ENCODE results near the gene NTN1. TPM values are rescaled to one million over a fixed set of nuclear protein-coding genes. Genes with fewer than 3 reads are reported as not detected.

Gene NTN1
- total and polyA plus RNA-seq, 3 experiments from 2014 or later: 0.24 to 0.33 TPM; not detected in 1

GRCh38 chr17:9199571-9200551, 178.6 kb downstream of the NTN1 start:
- ChIA-PET CTCF (no interaction called here), POLR2A (no interaction called here)
- H3K27ac Mint-ChIP-seq: no peak overlapping the region
- no peaks in the 10 kb centered on the region for H3K4me1 Mint-ChIP-seq
- Histone ChIP-seq H3K4me3 (ENCODE audit: low read length) (no peak overlapping the region), H3K27ac (ENCODE audit: low read depth, low read length) (no peak overlapping the region), H3K9me3 (ENCODE audit: low read length) (no peaks in the 10 kb centered on the region), H3K36me3 (ENCODE audit: insufficient read depth, low read length) (no peaks in the 10 kb centered on the region), H3K27me3 (ENCODE audit: insufficient read depth, low read length, poor library complexity, severe bottlenecking) (no peaks in the 10 kb centered on the region), H3K4me1 (ENCODE audit: insufficient read depth, low read length) (no peaks in the 10 kb centered on the region)
- H3K27me3 Mint-ChIP-seq: peaks cover 24 to 25% of the 10 kb centered on the region in 2 donors
- no peaks in the 10 kb centered on the region for H3K9me3 Mint-ChIP-seq
- peak in 1 of 5 donors; percentile 21 for DNase-seq
- H3K36me3 Mint-ChIP-seq: no peaks in the 10 kb centered on the region
- H3K4me3 Mint-ChIP-seq: no peak overlapping the region

- Histone ChIP-seq H3K9me3 (ENCODE audit: low read length) (no peaks in the 10 kb centered on the region), H3K4me1 (ENCODE audit: insufficient read depth, low read length) (no peaks in the 10 kb centered on the region), H3K4me3 (ENCODE audit: low read length) (no peak overlapping the region), H3K27ac (ENCODE audit: low read depth, low read length) (no peak overlapping the region), H3K36me3 (ENCODE audit: insufficient read depth, low read length) (no peaks in the 10 kb centered on the region), H3K27me3 (ENCODE audit: insufficient read depth, low read length, poor library complexity, severe bottlenecking) (no peaks in the 10 kb centered on the region)
- DNase-seq: peak in 1 of 5 donors; percentile 23
- no peaks in the 10 kb centered on the region for H3K36me3 Mint-ChIP-seq
- H3K4me1 Mint-ChIP-seq: no peaks in the 10 kb centered on the region
- peaks cover 26 to 30% of the 10 kb centered on the region in 2 donors for H3K27me3 Mint-ChIP-seq
- ChIA-PET POLR2A (no interaction called here), CTCF (no interaction called here)
- peaks cover 0 to 1% (median 0%) of the 10 kb centered on the region in 5 donors for H3K9me3 Mint-ChIP-seq
- no peak overlapping the region for H3K4me3 Mint-ChIP-seq
- no peak overlapping the region for H3K27ac Mint-ChIP-seq
Observed at GRCh38 chr17:9200699-9201359, 179.5 kb downstream of the NTN1 start.

GRCh38 chr17:9202532-9202931, 181.2 kb downstream of the NTN1 start:
- H3K36me3 Mint-ChIP-seq: no peaks in the 10 kb centered on the region
- peaks cover 29 to 36% of the 10 kb centered on the region in 2 donors for H3K27me3 Mint-ChIP-seq
- Histone ChIP-seq H3K27ac (ENCODE audit: low read depth, low read length) (no peak overlapping the region), H3K27me3 (ENCODE audit: insufficient read depth, low read length, poor library complexity, severe bottlenecking) (no peaks in the 10 kb centered on the region), H3K36me3 (ENCODE audit: insufficient read depth, low read length) (no peaks in the 10 kb centered on the region), H3K4me3 (ENCODE audit: low read length) (no peak overlapping the region), H3K4me1 (ENCODE audit: insufficient read depth, low read length) (no peaks in the 10 kb centered on the region), H3K9me3 (ENCODE audit: low read length) (no peaks in the 10 kb centered on the region)
- ChIA-PET POLR2A (no interaction called here), CTCF (no interaction called here)
- peaks cover 0 to 2% (median 0%) of the 10 kb centered on the region in 5 donors for H3K9me3 Mint-ChIP-seq
- DNase-seq: no peak
- H3K27ac Mint-ChIP-seq: no peak overlapping the region
- no peaks in the 10 kb centered on the region for H3K4me1 Mint-ChIP-seq
- no peak overlapping the region for H3K4me3 Mint-ChIP-seq

- H3K4me3 Mint-ChIP-seq: no peak overlapping the region
- POLR2A ChIA-PET: no interaction called here
Observed at GRCh38 chr17:9203771-9204425, 182.6 kb downstream of the NTN1 start.

GRCh38 chr17:9204637-9205329, 183.5 kb downstream of the NTN1 start:
- no peaks in the 10 kb centered on the region for H3K4me1 Mint-ChIP-seq
- ChIA-PET CTCF (no interaction called here), POLR2A (no interaction called here)
- H3K4me3 ChIP-seq (ENCODE audit: low read length): no peak overlapping the region
- peaks cover 16 to 27% of the 10 kb centered on the region in 2 donors for H3K27me3 Mint-ChIP-seq
- no peaks in the 10 kb centered on the region for H3K27me3 ChIP-seq (ENCODE audit: insufficient read depth, low read length, poor library complexity, severe bottlenecking)
- no peak for DNase-seq
- no peaks in the 10 kb centered on the region for H3K4me1 ChIP-seq (ENCODE audit: insufficient read depth, low read length)
- H3K36me3 ChIP-seq (ENCODE audit: insufficient read depth, low read length): no peaks in the 10 kb centered on the region
- no peaks in the 10 kb centered on the region for H3K9me3 ChIP-seq (ENCODE audit: low read length)
- H3K27ac Mint-ChIP-seq: no peak overlapping the region
- peaks cover 0 to 2% (median 0%) of the 10 kb centered on the region in 5 donors for H3K9me3 Mint-ChIP-seq
- H3K4me3 Mint-ChIP-seq: no peak overlapping the region
- no peak overlapping the region for H3K27ac ChIP-seq (ENCODE audit: low read depth, low read length)
- no peaks in the 10 kb centered on the region for H3K36me3 Mint-ChIP-seq

More at GRCh38 chr17:9203771-9204425, 182.6 kb downstream of the NTN1 start:
- Mint-ChIP-seq H3K27ac (peak overlapping the region in 1 of 8 donors; percentile 48), H3K9me3 (peaks cover 0 to 2% (median 0%) of the 10 kb centered on the region in 5 donors), H3K36me3 (no peaks in the 10 kb centered on the region), H3K4me1 (no peaks in the 10 kb centered on the region), H3K27me3 (peaks cover 25 to 32% of the 10 kb centered on the region in 2 donors)
- Histone ChIP-seq H3K27ac (ENCODE audit: low read depth, low read length) (no peak overlapping the region), H3K27me3 (ENCODE audit: insufficient read depth, low read length, poor library complexity, severe bottlenecking) (no peaks in the 10 kb centered on the region), H3K36me3 (ENCODE audit: insufficient read depth, low read length) (no peaks in the 10 kb centered on the region), H3K4me3 (ENCODE audit: low read length) (no peak overlapping the region), H3K4me1 (ENCODE audit: insufficient read depth, low read length) (no peaks in the 10 kb centered on the region), H3K9me3 (ENCODE audit: low read length) (no peaks in the 10 kb centered on the region)
- DNase-seq: no peak
- CTCF ChIA-PET: no interaction called here

GRCh38 chr17:9205520-9206409, 184.5 kb downstream of the NTN1 start:
- Histone ChIP-seq H3K9me3 (ENCODE audit: low read length) (no peaks in the 10 kb centered on the region), H3K27me3 (ENCODE audit: insufficient read depth, low read length, poor library complexity, severe bottlenecking) (no peaks in the 10 kb centered on the region), H3K27ac (ENCODE audit: low read depth, low read length) (no peak overlapping the region), H3K36me3 (ENCODE audit: insufficient read depth, low read length) (no peaks in the 10 kb centered on the region), H3K4me3 (ENCODE audit: low read length) (no peak overlapping the region), H3K4me1 (ENCODE audit: insufficient read depth, low read length) (no peaks in the 10 kb centered on the region)
- ChIA-PET CTCF (no interaction called here), POLR2A (no interaction called here)
- H3K36me3 Mint-ChIP-seq: no peaks in the 10 kb centered on the region
- H3K27ac Mint-ChIP-seq: no peak overlapping the region
- peaks cover 15 to 25% of the 10 kb centered on the region in 2 donors for H3K27me3 Mint-ChIP-seq
- H3K4me1 Mint-ChIP-seq: no peaks in the 10 kb centered on the region
- DNase-seq: no peak
- peaks cover 0 to 2% (median 0%) of the 10 kb centered on the region in 5 donors for H3K9me3 Mint-ChIP-seq
- no peak overlapping the region for H3K4me3 Mint-ChIP-seq

- H3K27ac Mint-ChIP-seq: no peak overlapping the region
- Histone ChIP-seq H3K27ac (ENCODE audit: low read depth, low read length) (no peak overlapping the region), H3K36me3 (ENCODE audit: insufficient read depth, low read length) (no peaks in the 10 kb centered on the region), H3K4me1 (ENCODE audit: insufficient read depth, low read length) (no peaks in the 10 kb centered on the region), H3K27me3 (ENCODE audit: insufficient read depth, low read length, poor library complexity, severe bottlenecking) (no peaks in the 10 kb centered on the region), H3K9me3 (ENCODE audit: low read length) (no peaks in the 10 kb centered on the region), H3K4me3 (ENCODE audit: low read length) (no peak overlapping the region)
- no peaks in the 10 kb centered on the region for H3K4me1 Mint-ChIP-seq
- no peak for DNase-seq
- H3K4me3 Mint-ChIP-seq: no peak overlapping the region
- H3K36me3 Mint-ChIP-seq: no peaks in the 10 kb centered on the region
- H3K9me3 Mint-ChIP-seq: peaks cover 0 to 2% (median 0%) of the 10 kb centered on the region in 5 donors
- POLR2A ChIA-PET: no interaction called here
- peaks cover 11 to 20% of the 10 kb centered on the region in 2 donors for H3K27me3 Mint-ChIP-seq
- CTCF ChIA-PET: no interaction called here
Observed at GRCh38 chr17:9206410-9206703, 185.0 kb downstream of the NTN1 start.
